Amniotic epithelial cell (primary cell): ENCODE data around the gene HBP1.
"Not testable (repeated sequence)": the region's sequence is repeated elsewhere in the genome, so short reads cannot be mapped to it uniquely, and the experiment has no call there.

Source experiments
- DNase-seq: peaks from one replicate; pipeline ENCODE4 v3.0.0-alpha.2; 2010; ENCODE audit warnings: low read depth

The HBP1 gene

GRCh38 chr7:107168233-107169119 is at the start of gene HBP1:
Gene HBP1 (plus strand): TSS chr7:107169003. CDS start chr7:107179894, 10,891 bp downstream.
- DNase-seq, result peak; percentile 100

GRCh38 chr7:107119376-107120105 is 49.3 kb upstream of the HBP1 start:
- DNase-seq, result no peak

- peak; percentile 85 for DNase-seq
Observed at GRCh38 chr7:107122486-107122911, 46.3 kb upstream of the HBP1 start.

GRCh38 chr7:107123392-107123791 is 45.4 kb upstream of the HBP1 start:
- no peak for DNase-seq

- DNase-seq, result no peak
Observed at GRCh38 chr7:107125475-107125874, 43.3 kb upstream of the HBP1 start.

GRCh38 chr7:107128217-107128616 is 40.6 kb upstream of the HBP1 start:
- no peak for DNase-seq

- no peak for DNase-seq
Observed at GRCh38 chr7:107128748-107129147, 40.1 kb upstream of the HBP1 start.

- DNase-seq, result no peak
Observed at GRCh38 chr7:107130487-107131220, 38.1 kb upstream of the HBP1 start.

GRCh38 chr7:107133396-107133795 is 35.4 kb upstream of the HBP1 start:
- no peak for DNase-seq

- DNase-seq, result peak; percentile 66
Observed at GRCh38 chr7:107138696-107139420, 29.9 kb upstream of the HBP1 start.

GRCh38 chr7:107143875-107144274 is 24.9 kb upstream of the HBP1 start:
- DNase-seq, result not testable (repeated sequence)

- no peak for DNase-seq
Observed at GRCh38 chr7:107145067-107145838, 23.6 kb upstream of the HBP1 start.

- DNase-seq, result peak; percentile 42
Observed at GRCh38 chr7:107147464-107148393, 21.1 kb upstream of the HBP1 start.

- no peak for DNase-seq
Observed at GRCh38 chr7:107148721-107149120, 20.1 kb upstream of the HBP1 start.

GRCh38 chr7:107149863-107150262 is 18.9 kb upstream of the HBP1 start:
- no peak for DNase-seq

GRCh38 chr7:107150375-107151073 is 18.3 kb upstream of the HBP1 start:
- peak; percentile 73 for DNase-seq

- no peak for DNase-seq
Observed at GRCh38 chr7:107151538-107151937, 17.3 kb upstream of the HBP1 start.

- DNase-seq, result peak; percentile 33
Observed at GRCh38 chr7:107152011-107152410, 16.8 kb upstream of the HBP1 start.

GRCh38 chr7:107154826-107155225 is 14.0 kb upstream of the HBP1 start:
- DNase-seq, result no peak
